Stimulated activated CD4-positive, alpha-beta T cell treated with anti-CD3 and anti-CD28 coated beads, Interleukin-1b, Interleukin-23, amount 100 ng/mL, for 48 hours (primary cell): ENCODE measurements around the gene STXBP1.
"Not testable (repeated sequence)": the region's sequence is repeated elsewhere in the genome, so short reads cannot be mapped to it uniquely, and the experiment has no call there.

Experiments used
- DNase-seq: peaks from one replicate; pipeline ENCODE4 v3.0.0-alpha.2; 2020

STXBP1 gene

GRCh38 chr9:127611899-127612790, at the start of gene STXBP1:
TSS of gene STXBP1 (plus strand) at chr9:127612277. CDS start at chr9:127612404, 127 bp downstream.
- peak; percentile 84 for DNase-seq

DNA sequence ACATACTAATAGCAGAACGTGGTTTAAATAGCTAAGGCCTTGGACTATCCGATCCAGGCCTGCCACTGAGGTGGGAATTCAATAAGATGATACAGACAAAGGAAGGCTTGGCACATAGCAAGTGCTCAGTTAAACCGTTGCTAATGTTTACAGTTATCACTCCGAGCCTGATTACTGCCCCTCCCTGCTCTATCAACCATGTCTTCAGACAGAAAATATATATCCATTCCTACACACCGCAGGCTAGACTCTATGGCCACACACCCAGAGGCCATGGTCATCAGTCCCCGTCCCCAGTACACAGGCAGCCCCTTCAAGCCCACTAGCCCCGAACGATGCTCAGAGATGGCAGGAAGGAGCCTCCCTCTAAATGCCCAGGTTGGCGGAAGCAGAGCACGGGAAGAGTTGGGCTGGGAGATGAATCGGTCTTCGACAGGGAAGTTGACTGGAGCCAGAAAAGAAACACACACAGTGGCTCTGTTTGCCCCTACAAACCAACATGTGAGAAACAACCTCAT, 49.7 kb upstream of the STXBP1 start:
- no peak for DNase-seq

- no peak for DNase-seq
Measured at GRCh38 chr9:127562841-127563401, 49.2 kb upstream of the STXBP1 start.

DNA sequence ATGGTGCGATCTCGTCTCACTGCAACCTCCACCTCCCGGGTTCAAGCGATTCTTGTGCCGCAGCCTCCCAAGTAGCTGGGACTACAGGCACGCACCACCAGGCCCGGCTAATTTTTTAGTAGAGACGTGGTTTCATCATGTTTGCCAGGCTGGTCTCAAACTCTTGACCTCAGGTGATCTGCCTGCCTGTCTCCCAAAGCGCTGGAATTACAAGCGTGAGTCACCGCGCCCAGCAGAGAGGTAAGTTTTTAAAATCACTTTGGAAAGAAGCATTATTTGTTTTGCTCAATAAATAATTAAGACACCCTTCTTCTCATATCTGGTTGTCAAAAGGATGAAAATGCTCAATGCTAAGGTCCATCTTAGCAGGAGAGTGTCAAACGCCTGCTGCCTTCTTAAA, 48.5 kb upstream of the STXBP1 start:
- DNase-seq = no peak

GRCh38 chr9:127565231-127565630, 46.8 kb upstream of the STXBP1 start:
- DNase-seq = no peak

DNA sequence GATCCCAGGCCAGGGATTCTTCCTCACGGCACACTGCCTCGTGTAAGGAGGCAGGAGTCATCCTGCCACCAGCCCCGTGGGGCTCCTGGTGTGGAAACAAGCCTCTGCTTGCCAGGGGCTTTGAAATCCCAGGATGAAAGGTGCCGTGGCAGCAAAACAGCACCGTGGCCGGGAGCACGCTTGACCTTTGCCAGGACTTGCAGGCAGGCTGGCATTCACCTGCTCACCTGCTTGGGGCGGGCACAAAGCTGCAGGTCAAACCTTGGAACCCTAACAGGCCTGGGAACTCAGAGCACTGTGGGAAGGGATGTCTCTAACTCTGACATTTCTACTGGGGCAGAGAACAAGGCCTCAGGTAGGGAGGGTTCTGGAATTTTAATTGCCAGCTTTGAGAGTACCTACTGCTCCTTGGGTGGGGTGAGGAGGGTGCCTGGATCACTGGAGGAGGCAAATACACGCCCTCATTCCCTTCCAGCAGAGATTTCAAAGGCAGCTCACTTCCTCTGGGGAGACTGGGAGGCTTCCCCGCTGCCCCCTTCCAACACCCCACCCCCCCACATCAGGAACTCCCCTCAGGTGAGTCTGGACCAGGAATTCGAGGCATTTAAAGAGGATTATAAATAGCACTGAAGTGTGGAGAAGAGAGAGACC, 45.6 kb upstream of the STXBP1 start:
- no peak for DNase-seq

- DNase-seq = no peak
Measured at GRCh38 chr9:127567035-127567729, 44.9 kb upstream of the STXBP1 start.

DNA sequence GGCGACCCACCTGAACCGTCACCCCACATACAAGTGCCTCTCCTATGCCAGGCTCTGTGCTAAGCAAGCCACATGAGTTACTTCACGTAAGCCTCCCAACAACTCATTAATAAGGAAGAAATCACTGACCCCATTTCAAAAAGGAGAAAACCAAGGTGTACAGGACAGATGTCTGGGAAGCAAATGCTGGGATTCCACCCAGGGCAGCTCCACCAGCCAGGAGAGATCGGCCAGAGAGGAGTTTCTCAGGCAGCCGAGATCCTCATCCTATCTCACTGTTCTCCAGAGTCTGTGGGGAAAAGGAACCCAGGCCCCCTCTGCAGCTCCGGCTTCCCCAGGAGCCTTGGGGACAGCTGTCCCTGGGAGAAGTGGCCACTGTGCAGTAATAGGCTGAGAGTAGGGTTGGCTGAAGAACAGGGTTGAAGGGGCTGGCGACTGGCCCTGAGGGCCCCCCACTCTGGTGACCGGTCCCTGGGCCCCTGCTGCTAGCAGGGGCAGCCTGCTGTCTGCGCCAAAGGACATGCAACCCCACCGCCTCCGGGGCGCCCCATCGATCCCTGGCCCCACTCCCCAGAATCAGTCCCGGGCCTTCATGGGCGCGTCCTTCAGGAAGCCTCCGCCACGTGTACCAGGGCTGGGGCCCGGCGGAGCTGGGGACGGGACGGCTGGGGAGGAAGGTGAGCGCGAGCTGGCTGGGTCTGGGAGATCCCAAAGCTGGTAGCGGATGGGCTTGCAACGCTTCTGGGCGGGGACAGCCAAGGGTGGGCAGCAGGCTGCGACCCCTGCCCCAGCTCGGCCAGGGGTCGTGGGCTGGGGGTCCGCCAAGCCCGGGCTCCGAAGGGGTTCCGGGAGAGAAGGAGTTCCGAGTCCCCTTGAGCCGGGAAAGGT, 44.1 kb upstream of the STXBP1 start:
- no peak for DNase-seq

DNA sequence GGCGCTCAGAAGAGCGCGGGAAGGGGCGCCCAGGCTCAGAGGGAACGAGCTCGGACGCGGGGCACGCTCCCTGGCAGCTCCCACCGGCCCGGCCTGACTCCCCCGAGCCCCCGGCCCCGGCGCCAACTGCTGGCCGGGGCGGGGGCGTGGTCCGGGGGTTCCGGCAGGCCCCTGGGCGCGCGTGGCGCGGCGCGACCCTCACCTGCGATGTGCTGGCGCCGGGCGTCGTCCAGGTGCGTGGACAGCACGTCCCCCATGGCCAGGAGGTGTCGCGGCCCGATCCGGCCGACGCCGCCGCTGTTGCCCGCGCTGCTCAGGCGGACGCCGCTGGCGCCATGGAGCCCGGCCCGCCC, 43.5 kb upstream of the STXBP1 start:
- no peak for DNase-seq

DNA sequence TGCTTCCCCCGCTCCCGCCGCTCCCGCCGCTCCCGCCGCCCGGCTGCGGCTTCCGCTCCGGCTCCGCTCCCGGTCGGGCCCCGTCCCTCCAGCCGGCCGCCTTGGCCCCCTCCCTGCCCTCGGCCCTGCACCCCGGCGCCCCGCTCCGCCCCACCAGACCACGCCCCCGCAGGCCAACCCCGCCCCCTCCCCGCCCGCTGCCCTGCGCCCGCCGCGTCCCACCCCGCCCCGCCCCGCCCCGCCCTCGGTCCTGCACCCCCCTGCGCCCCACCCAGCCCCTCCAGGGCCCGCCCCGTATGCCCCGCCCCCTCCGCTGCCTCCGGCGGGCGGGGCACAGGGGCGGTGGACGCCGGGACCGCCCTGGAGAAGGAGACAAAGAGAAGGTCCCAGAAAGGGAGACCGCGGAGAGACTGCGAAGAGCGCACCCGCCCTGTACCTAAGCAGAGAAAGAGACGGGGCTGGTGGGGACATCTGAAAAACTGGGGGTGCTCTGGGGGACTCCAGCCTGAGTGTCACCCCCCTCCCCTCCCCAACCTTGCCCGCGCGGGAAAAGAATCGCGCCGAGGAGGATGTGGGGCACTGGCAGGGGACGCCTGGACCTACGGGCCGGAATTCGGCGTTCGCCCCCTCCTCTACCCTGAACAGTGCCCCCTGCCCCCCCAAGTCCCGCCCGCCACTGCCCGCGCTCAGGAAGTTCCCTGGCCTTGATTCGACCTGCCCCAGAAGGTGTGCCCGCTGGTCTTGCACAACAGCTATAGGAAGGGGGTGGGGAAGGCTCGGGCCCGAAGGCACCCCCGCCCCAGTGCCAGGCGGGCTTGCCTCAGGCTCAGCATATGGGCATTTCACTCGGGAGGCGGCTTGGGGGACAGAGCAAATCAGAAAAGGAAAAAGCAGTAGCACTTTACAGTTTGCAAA, 42.8 kb upstream of the STXBP1 start:
- peak; percentile 69 for DNase-seq

- no peak for DNase-seq
Measured at GRCh38 chr9:127569886-127570401, 42.1 kb upstream of the STXBP1 start.

- DNase-seq = no peak
Measured at GRCh38 chr9:127570533-127571111, 41.5 kb upstream of the STXBP1 start.

DNA sequence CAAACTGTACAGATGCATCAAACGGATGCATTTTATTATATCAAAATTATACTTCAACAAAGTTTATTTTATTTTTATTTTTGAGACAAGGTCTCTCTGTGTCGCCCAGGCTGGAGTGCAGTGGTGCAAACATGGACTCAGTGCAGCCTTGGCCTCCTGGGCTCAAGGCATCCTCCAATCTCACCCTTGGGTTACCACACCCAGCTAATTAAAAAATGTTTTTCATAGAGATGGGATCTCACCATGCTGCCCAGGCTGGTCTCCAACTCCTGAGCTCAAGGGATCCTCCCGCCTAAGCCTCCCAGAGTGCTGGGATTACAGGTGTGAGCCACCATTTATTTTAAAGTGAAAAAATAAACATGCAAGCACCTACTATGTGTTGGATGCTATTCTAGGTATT, 40.1 kb upstream of the STXBP1 start:
- no peak for DNase-seq

DNA sequence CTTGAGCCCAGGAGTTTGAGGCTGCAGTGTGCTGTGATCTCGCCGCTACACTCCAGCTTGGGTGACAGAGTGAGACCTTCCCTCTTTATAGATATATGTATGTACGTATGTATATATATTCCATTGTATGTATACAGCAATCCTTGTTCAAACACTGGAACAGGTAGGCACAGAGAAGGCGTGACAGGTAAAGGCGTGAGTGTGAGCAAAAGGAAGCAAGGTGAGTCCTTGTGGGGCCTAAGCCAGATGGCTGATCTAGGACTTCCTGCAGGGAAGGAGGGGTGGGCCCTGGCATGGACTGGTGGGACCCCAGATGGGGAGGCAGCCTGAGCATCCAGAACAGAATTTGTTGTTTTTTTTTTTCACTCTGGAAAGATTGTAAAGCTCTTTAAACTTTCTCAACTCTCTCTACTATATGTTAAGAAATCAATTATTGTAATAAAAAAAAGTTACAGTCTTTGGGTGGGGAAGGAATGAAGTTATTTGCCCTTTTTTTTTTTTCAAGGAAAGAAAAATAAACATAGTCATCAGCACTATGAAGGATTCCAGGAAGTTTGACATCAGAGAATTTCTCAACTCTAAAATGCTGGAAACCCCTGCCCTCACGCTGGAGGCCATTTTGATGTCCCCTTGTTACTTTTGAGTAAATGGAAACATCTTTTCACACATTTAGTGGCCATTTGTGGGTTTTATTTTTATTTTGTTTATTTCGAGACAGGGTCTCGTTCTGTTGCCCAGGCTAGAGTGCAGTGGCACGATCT, 38.9 kb upstream of the STXBP1 start:
- no peak for DNase-seq

DNA sequence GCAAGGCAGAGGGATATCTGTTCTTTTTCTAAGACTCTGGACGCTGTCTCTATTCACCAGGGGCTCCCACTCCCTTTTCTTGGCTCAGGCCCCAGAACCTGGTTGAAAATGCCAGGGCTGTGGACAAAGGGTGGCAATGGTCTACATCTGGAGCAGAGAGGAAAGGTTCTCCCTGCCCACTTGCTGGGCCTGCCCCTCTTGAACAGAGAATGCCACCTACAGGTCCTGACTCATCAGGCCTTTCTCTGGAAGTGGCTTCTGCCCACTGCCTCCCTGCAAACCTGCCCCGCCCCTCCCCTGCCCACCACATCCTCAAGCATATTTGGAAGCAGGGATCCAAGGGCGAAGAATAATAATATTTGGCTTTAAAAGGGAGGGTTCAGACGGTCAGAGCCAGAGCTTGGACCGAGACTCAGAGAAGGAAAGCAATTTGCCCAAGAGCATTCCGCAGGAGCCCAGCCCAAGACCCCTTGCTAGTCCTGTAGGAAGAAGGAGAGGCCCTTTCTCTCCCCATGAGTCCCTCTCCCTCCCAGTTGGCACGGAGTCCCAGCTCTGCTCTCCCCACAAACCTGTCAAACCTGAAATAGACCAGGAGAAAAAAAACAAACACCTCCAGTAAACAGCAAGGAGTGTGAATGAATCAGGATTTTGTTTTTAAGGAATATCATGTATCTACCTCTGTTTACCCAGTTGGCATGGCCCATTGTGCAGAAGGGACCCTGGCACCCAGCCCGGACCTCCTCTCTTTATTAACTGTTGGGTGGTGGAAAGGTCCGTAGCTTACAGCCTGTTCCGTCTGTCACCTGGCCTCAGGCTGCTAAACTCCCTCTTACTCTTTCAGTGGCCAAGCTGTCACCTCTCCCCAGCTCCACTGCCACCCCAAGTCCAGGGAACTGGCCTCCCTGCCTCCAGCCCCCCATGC, 37.7 kb upstream of the STXBP1 start:
- peak; percentile 37 for DNase-seq

GRCh38 chr9:127575875-127576778, 36.0 kb upstream of the STXBP1 start:
- no peak for DNase-seq

- not testable (repeated sequence) for DNase-seq
Measured at GRCh38 chr9:127577194-127577593, 34.9 kb upstream of the STXBP1 start.

DNA sequence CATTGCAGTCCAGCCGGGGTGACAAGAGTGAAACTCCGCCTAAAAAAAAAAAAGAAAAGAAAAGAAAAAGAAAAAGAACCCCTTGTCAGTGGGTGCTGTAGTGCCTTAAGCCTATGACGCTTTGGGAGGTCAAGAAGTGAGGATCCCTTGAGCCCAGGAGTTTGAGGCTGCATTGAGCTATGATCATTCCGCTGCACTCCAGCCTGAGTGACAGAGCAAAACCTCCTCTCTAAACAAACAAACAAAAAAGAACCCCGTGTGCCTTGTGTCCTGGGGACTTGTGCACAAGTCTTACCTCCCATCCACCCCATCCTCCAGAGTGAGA, 33.5 kb upstream of the STXBP1 start:
- DNase-seq = no peak
